H1 (cell line): ENCODE data around the gene TARP.

ENCODE experiments used
- CTCF ChIA-PET: fragments of 300-600 bp; sonication (Branson Sonifier 250); formaldehyde crosslinking; loops from one replicate; lab custom pipeline; 2021; ENCODE audit not compliant: partially characterized antibody; lab: Charles Lee
- POLR2A ChIA-PET: fragments of 300-600 bp; sonication (Branson Sonifier 250); formaldehyde crosslinking; loops from one replicate; lab custom pipeline; 2021; ENCODE audit warnings: inconsistent platforms; ENCODE audit not compliant: partially characterized antibody; lab: Charles Lee
- DNase-seq, 2 experiments: peaks; one replicate each; pipeline versions ENCODE4 v3.0.0 to v3.0.0-alpha.2; 2010 to 2022; ENCODE audit warnings: low spot score in 2 of 2, low read depth in 1 of 2, mixed read lengths in 1 of 2
- FAIRE-seq: peaks from 2 replicates; lab custom pipeline; 2011; peaks lifted over from hg19 to GRCh38; lab: Jason Lieb, UNC
- H2AFZ ChIP-seq: 2 replicates; pipeline ENCODE4 v1.8.1; 2012; ENCODE audit warnings: low read length, inconsistent platforms
- H2AK5ac ChIP-seq: 2 replicates; pipeline ENCODE4 v1.6.1; 2013; ENCODE audit warnings: low read depth, low read length
- H2BK120ac ChIP-seq: replicated peaks from 2 replicates; pipeline ENCODE3; 2013; ENCODE audit warnings: low read depth, low read length, inconsistent platforms
- H2BK12ac ChIP-seq: 2 replicates; pipeline ENCODE4 v1.6.1; 2013; ENCODE audit warnings: low read depth, low read length
- H2BK15ac ChIP-seq: 2 replicates; pipeline ENCODE4 v1.6.1; 2013; ENCODE audit warnings: low read length
- H2BK20ac ChIP-seq: 2 replicates; pipeline ENCODE4 v1.6.1; 2013; ENCODE audit warnings: low read length
- H2BK5ac ChIP-seq: 2 replicates; pipeline ENCODE4 v1.6.1; 2013; ENCODE audit warnings: low read depth, low read length
- H3K14ac ChIP-seq: 2 replicates; pipeline ENCODE4 v1.6.1; 2013; ENCODE audit warnings: inconsistent platforms; ENCODE audit not compliant: insufficient read length
- H3K18ac ChIP-seq: 2 replicates; pipeline ENCODE4 v1.6.1; 2013; ENCODE audit warnings: low read length; ENCODE audit errors: extremely low read depth
- H3K23ac ChIP-seq: 2 replicates; pipeline ENCODE4 v1.6.1; 2013; ENCODE audit warnings: inconsistent platforms; ENCODE audit not compliant: insufficient read length
- H3K23me2 ChIP-seq: 2 replicates; pipeline ENCODE4 v1.6.1; 2013; ENCODE audit warnings: low read depth, low read length
- H3K27ac ChIP-seq: 2 replicates; pipeline ENCODE4 v1.6.1; 2011; ENCODE audit warnings: low read depth, low read length, inconsistent platforms
- H3K27me3 ChIP-seq, 4 experiments: replicated peaks in 1 of 4; 1 replicate in 1 of 4; 2 replicates in 3 of 4; pipeline versions ENCODE4 v1.6.1 to v1.8.1; 2011 to 2013; ENCODE audit warnings: low read length in 3 of 4, mild to moderate bottlenecking in 3 of 4, inconsistent platforms in 2 of 4, mixed read lengths in 2 of 4, moderate library complexity in 1 of 4; ENCODE audit not compliant: control insufficient read depth in 3 of 4, insufficient read depth in 3 of 4; ENCODE audit errors: extremely low read depth in 1 of 4
- H3K36me3 ChIP-seq, 4 experiments: 2 replicates each; pipeline versions ENCODE4 v1.6.1 to v1.8.1; 2011 to 2013; ENCODE audit warnings: mild to moderate bottlenecking in 4 of 4, low read length in 3 of 4, moderate library complexity in 2 of 4, control low read depth in 1 of 4, inconsistent platforms in 1 of 4; ENCODE audit not compliant: insufficient read depth in 4 of 4, control insufficient read depth in 2 of 4
- H3K4ac ChIP-seq: replicated peaks from 2 replicates; pipeline ENCODE3; 2013; ENCODE audit warnings: low read length, low read depth, mixed read lengths, inconsistent platforms; ENCODE audit not compliant: insufficient read length
- H3K4me1 ChIP-seq, 4 experiments: replicated peaks in 1 of 4; 1 replicate in 1 of 4; 2 replicates in 3 of 4; pipeline versions ENCODE4 v1.6.1 to v1.8.1; 2011 to 2013; ENCODE audit warnings: low read length in 3 of 4, inconsistent platforms in 2 of 4, mixed read lengths in 1 of 4; ENCODE audit not compliant: insufficient read depth in 4 of 4, control insufficient read depth in 3 of 4
- H3K4me2 ChIP-seq, 2 experiments: 2 replicates each; pipeline versions ENCODE4 v1.6.1 to v1.8.1; 2011 to 2013; ENCODE audit warnings: low read depth in 2 of 2, low read length in 2 of 2, control low read depth in 1 of 2, inconsistent platforms in 1 of 2, mild to moderate bottlenecking in 1 of 2; ENCODE audit not compliant: insufficient read depth in 1 of 2
- H3K4me3 ChIP-seq, 4 experiments: fragments of 200-600, 300-600 bp in 1 of 4; sonication (generic), shearing (Covaris generic), sonication (Bioruptor Twin) in 1 of 4; 2 replicates each; pipeline versions ENCODE4 v1.5.1 to v1.8.1; 2011 to 2016; ENCODE audit warnings: low read length in 4 of 4, low read depth in 3 of 4, control low read depth in 2 of 4, inconsistent platforms in 2 of 4, mild to moderate bottlenecking in 2 of 4, mixed read lengths in 1 of 4, moderate library complexity in 1 of 4; ENCODE audit not compliant: insufficient read depth in 2 of 4; ENCODE audit errors: extremely low read depth in 1 of 4
- H3K56ac ChIP-seq: replicated peaks from 2 replicates; pipeline ENCODE3; 2013; ENCODE audit warnings: low read depth, mild to moderate bottlenecking, mixed read lengths, low read length, inconsistent platforms; ENCODE audit not compliant: insufficient read length
- H3K79me1 ChIP-seq: 2 replicates; pipeline ENCODE4 v1.6.1; 2013; ENCODE audit warnings: low read depth, low read length, control low read depth
- H3K79me2 ChIP-seq, 2 experiments: 2 replicates each; pipeline versions ENCODE4 v1.6.1 to v1.8.1; 2012 to 2013; ENCODE audit warnings: low read length in 2 of 2, mild to moderate bottlenecking in 2 of 2, inconsistent platforms in 1 of 2; ENCODE audit not compliant: insufficient read depth in 2 of 2, control insufficient read depth in 1 of 2
- H3K9ac ChIP-seq, 4 experiments: replicated peaks in 1 of 4; 1 replicate in 1 of 4; 2 replicates in 3 of 4; pipeline versions ENCODE4 v1.6.1 to v1.8.1; 2011 to 2013; ENCODE audit warnings: low read depth in 3 of 4, low read length in 3 of 4, control low read depth in 2 of 4, mild to moderate bottlenecking in 2 of 4, moderate library complexity in 2 of 4, inconsistent platforms in 1 of 4; ENCODE audit errors: extremely low read depth in 1 of 4
- H3K9me3 ChIP-seq, 2 experiments: 2 replicates each; pipeline versions ENCODE4 v1.6.1 to v1.8.1; 2012 to 2013; ENCODE audit warnings: mild to moderate bottlenecking in 2 of 2, moderate library complexity in 2 of 2, control low read depth in 1 of 2, inconsistent platforms in 1 of 2, low read depth in 1 of 2, low read length in 1 of 2, mixed read lengths in 1 of 2; ENCODE audit not compliant: insufficient read depth in 2 of 2
- H4K20me1 ChIP-seq, 2 experiments: replicated peaks in 1 of 2; 2 replicates each; pipeline versions ENCODE3 to v1.8.1; 2011 to 2013; ENCODE audit warnings: inconsistent platforms in 2 of 2, low read length in 2 of 2, mild to moderate bottlenecking in 1 of 2; ENCODE audit not compliant: insufficient read depth in 2 of 2, control insufficient read depth in 1 of 2
- H4K5ac ChIP-seq: 2 replicates; pipeline ENCODE4 v1.6.1; 2013; ENCODE audit warnings: low read length, low read depth, mixed read lengths, inconsistent platforms; ENCODE audit not compliant: insufficient read length
- H4K8ac ChIP-seq: 2 replicates; pipeline ENCODE4 v1.8.0; 2013; ENCODE audit warnings: mild to moderate bottlenecking, moderate library complexity, low read length, inconsistent platforms; ENCODE audit not compliant: insufficient read depth; ENCODE audit errors: extremely low read depth
- H4K91ac ChIP-seq: replicated peaks from 2 replicates; pipeline ENCODE3; 2013; ENCODE audit warnings: low read length, mixed read lengths, inconsistent platforms; ENCODE audit not compliant: insufficient read length
- BCL11A ChIP-seq, 2 experiments: IDR thresholded peaks; one replicate each; pipeline ENCODE4 v1.6.1; 2011; ENCODE audit warnings: low read depth in 2 of 2, low read length in 2 of 2, mild to moderate bottlenecking in 2 of 2
- BRCA1 ChIP-seq: IDR thresholded peaks from 2 replicates; pipeline ENCODE4 v1.6.1; 2012; ENCODE audit warnings: low read depth, low read length, improper control_type of control experiment
- CREB1 ChIP-seq: IDR thresholded peaks from 2 replicates; pipeline ENCODE4 v1.6.1; 2012; ENCODE audit warnings: inconsistent platforms
- CTBP2 ChIP-seq: IDR thresholded peaks from 2 replicates; pipeline ENCODE4 v1.7.0; 2011; ENCODE audit warnings: borderline replicate concordance, mild to moderate bottlenecking, moderate library complexity, mixed read lengths, low read length; ENCODE audit not compliant: insufficient read depth, insufficient read length
- E2F6 ChIP-seq: IDR thresholded peaks from 2 replicates; pipeline ENCODE4 v1.6.1; 2012; ENCODE audit warnings: inconsistent platforms
- GABPA ChIP-seq: IDR thresholded peaks from 2 replicates; pipeline ENCODE4 v1.6.1; 2011; ENCODE audit warnings: mild to moderate bottlenecking, low read length, moderate library complexity, borderline replicate concordance; ENCODE audit not compliant: insufficient read depth
- GTF2F1 ChIP-seq: IDR thresholded peaks from 2 replicates; pipeline ENCODE4 v1.6.1; 2012; ENCODE audit warnings: low read depth, low read length, improper control_type of control experiment, borderline replicate concordance
- HDAC2 ChIP-seq, 2 experiments: fragments of 300-600 bp in 1 of 2; sonication (generic) in 1 of 2; IDR thresholded peaks; 2 replicates each; pipeline ENCODE4 v1.6.1; 2011 to 2012; ENCODE audit warnings: low read depth in 2 of 2, low read length in 2 of 2, mild to moderate bottlenecking in 2 of 2, moderate library complexity in 2 of 2, borderline replicate concordance in 1 of 2, inconsistent platforms in 1 of 2
- MAFK ChIP-seq: IDR thresholded peaks from 2 replicates; pipeline ENCODE4 v1.6.1; 2012; ENCODE audit warnings: low read depth, mild to moderate bottlenecking, improper control_type of control experiment, low read length
- MAX ChIP-seq: IDR thresholded peaks from 2 replicates; pipeline ENCODE4 v1.6.1; 2012; ENCODE audit warnings: inconsistent platforms
- RXRA ChIP-seq: IDR thresholded peaks from 2 replicates; pipeline ENCODE4 v1.6.1; 2011; ENCODE audit warnings: low read depth, mild to moderate bottlenecking, low read length, moderate library complexity; ENCODE audit not compliant: insufficient read depth
- SUZ12 ChIP-seq: fragments of 200-600 bp; sonication (generic); IDR thresholded peaks from 2 replicates; pipeline ENCODE4 v1.6.1; 2012; ENCODE audit warnings: mild to moderate bottlenecking, inconsistent platforms, low read length, moderate library complexity, mixed read lengths
- TAF1 ChIP-seq: IDR thresholded peaks from 2 replicates; pipeline ENCODE4 v1.6.1; 2011; ENCODE audit warnings: mild to moderate bottlenecking, low read depth, low read length
- TEAD4 ChIP-seq: IDR thresholded peaks from 2 replicates; pipeline ENCODE4 v1.6.1; 2012; ENCODE audit warnings: low read depth, low read length, inconsistent platforms, mixed read lengths
- WGBS, 2 experiments: shearing (Covaris generic) in 1 of 2; methylation state at CpG; one replicate each; pipeline versions ENCODE4 v1.1.6 to v1.1.7; 2013 to 2015; ENCODE audit warnings: low lambda C conversion rate in 2 of 2, mixed read lengths in 2 of 2, inconsistent platforms in 1 of 2, low coverage in 1 of 2, missing lambda C conversion rate in 1 of 2; ENCODE audit not compliant: insufficient replicate concordance in 2 of 2, insufficient coverage in 1 of 2, insufficient read length in 1 of 2; ENCODE audit errors: extremely low coverage in 1 of 2, missing lambda C conversion rate in 1 of 2; 5-methylcytosine and 5-hydroxymethylcytosine counted together

The TARP gene

GRCh38 chr7:38312821-38313220 is 39.4 kb upstream of the TARP start:
- H4K5ac ChIP-seq = no peak overlapping the region
- no peaks in the 10 kb centered on the region for H3K23me2 ChIP-seq
- ChIA-PET POLR2A (interaction anchor here (1.0 kb wide), 1 partner anchor 19 kb away, joined by 3 read pairs; no protein-coding TSS in a partner anchor), CTCF (interaction anchor here (1.0 to 7.6 kb wide), 4 partner anchors 9 to 96 kb away, joined by 3 to 68 read pairs (median 12); no protein-coding TSS in a partner anchor)
- no peaks in the 10 kb centered on the region for H3K4me1 ChIP-seq
- H2BK12ac ChIP-seq = no peak overlapping the region
- no peaks in the 10 kb centered on the region for H3K9me3 ChIP-seq
- no peaks in the 10 kb centered on the region for H3K27me3 ChIP-seq
- no peak overlapping the region for H2BK5ac ChIP-seq
- no peak overlapping the region for H4K91ac ChIP-seq
- no peak overlapping the region for H3K18ac ChIP-seq
- no peak overlapping the region for H3K14ac ChIP-seq
- no peaks in the 10 kb centered on the region for H4K20me1 ChIP-seq
- H3K27ac ChIP-seq = no peak overlapping the region
- H3K4me3 ChIP-seq = no peak overlapping the region
- H3K56ac ChIP-seq = no peak overlapping the region
- DNase-seq = no peak
- no peak overlapping the region for H3K23ac ChIP-seq
- no peak overlapping the region for H2BK20ac ChIP-seq
- H2AK5ac ChIP-seq = no peak overlapping the region
- H2AFZ ChIP-seq = no peak overlapping the region
- H3K79me1 ChIP-seq = no peaks in the 10 kb centered on the region
- no peak overlapping the region for H3K9ac ChIP-seq
- H2BK120ac ChIP-seq = no peak overlapping the region
- H4K8ac ChIP-seq = no peak overlapping the region
- no peak for FAIRE-seq
- no peaks in the 10 kb centered on the region for H3K79me2 ChIP-seq
- H2BK15ac ChIP-seq = no peak overlapping the region
- no peaks in the 10 kb centered on the region for H3K36me3 ChIP-seq
- H3K4ac ChIP-seq = no peak overlapping the region
- no peak overlapping the region for H3K4me2 ChIP-seq
- 100% methylated on average over 2 of the region's 2 CpGs; no CpG with 5 or more reads in 1 of the 2 experiments for WGBS, 2 experiments
- TF ChIP-seq TAF1 = no peak
- TF ChIP-seq BRCA1 = no peak
- no peak for TF ChIP-seq CREB1
- no peak for TF ChIP-seq E2F6
- no peak for TF ChIP-seq TEAD4
- no peak for TF ChIP-seq RXRA
- TF ChIP-seq GTF2F1 = no peak
- no peak for TF ChIP-seq HDAC2 (IDR thresholded peaks at IDR 0.05; ENCODE audit: borderline replicate concordance in 1 of 2, low read depth in 2 of 2, low read length in 2 of 2)
- TF ChIP-seq BCL11A (IDR thresholded peaks at IDR 0.05; ENCODE audit: low read depth in 2 of 2, low read length in 2 of 2) = no peak
- TF ChIP-seq GABPA = no peak
- no peak for TF ChIP-seq MAFK
- TF ChIP-seq CTBP2 = no peak
- no peak for TF ChIP-seq SUZ12
- TF ChIP-seq MAX = no peak
